ENCODE data around the gene KCNH1.
"Not testable (repeated sequence)": the region's sequence is repeated elsewhere in the genome, so short reads cannot be mapped to it uniquely, and the experiment has no call there.

The KCNH1 gene

GRCh38 chr1:211082824-211083223, 51.1 kb downstream of the KCNH1 start:
- TF ChIP-seq JUND (IDR thresholded peaks at IDR 0.05; ENCODE audit: low read depth) = no peak
- DNase-seq (ENCODE audit: low read depth in 1 of 2, low spot score in 1 of 2) = peak; percentile 30 to 65
- in situ Hi-C loops (cut with HindIII; ENCODE audit: low pct_unique_long_range_greater_than_20kb, low sequenced_read_pairs) = no loop called here

- DNase-seq (ENCODE audit: low read depth in 1 of 2, low spot score in 1 of 2); in situ Hi-C loops (cut with HindIII; ENCODE audit: low pct_unique_long_range_greater_than_20kb, low sequenced_read_pairs): not testable (repeated sequence)
These were observed 52.5 kb downstream of the KCNH1 start for GRCh38 chr1:211081447-211081846.

DNA sequence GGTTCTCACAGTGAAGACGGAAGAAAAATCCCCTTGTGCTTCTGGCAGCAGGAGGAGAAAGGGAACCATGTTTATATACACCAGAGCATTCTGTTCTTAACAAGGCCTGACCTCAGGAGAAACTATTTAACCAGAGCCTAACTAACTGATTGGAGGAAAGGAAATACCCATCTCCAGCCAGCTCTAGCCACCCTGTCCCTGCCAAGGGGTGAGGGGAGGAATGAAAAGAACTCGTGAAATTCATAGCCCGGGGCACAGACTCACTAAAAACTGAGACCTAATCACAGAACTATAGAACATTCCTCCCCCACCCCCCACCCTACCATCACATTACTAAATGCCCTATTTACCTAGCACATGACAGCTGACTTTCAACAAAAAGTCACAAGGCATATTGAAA, 65.0 kb downstream of the KCNH1 start:
- TF ChIP-seq JUND (IDR thresholded peaks at IDR 0.05; ENCODE audit: low read depth) = peak; percentile 72; the same call in 1 of the 2 replicates
- peak; percentile 51 to 98 for DNase-seq (ENCODE audit: low read depth in 1 of 2, low spot score in 1 of 2)
- in situ Hi-C loops (cut with HindIII; ENCODE audit: low pct_unique_long_range_greater_than_20kb, low sequenced_read_pairs) = no loop called here

GRCh38 chr1:211066781-211067384, 67.1 kb downstream of the KCNH1 start:
- no peak for TF ChIP-seq JUND (IDR thresholded peaks at IDR 0.05; ENCODE audit: low read depth)
- in situ Hi-C loops (cut with HindIII; ENCODE audit: low pct_unique_long_range_greater_than_20kb, low sequenced_read_pairs) = no loop called here
- no peak for DNase-seq (ENCODE audit: low read depth in 1 of 2, low spot score in 1 of 2)

GRCh38 chr1:211041838-211042237, 92.1 kb downstream of the KCNH1 start:
- not testable (repeated sequence) for DNase-seq (ENCODE audit: low read depth in 1 of 2, low spot score in 1 of 2)

GRCh38 chr1:211037095-211037494, 96.9 kb downstream of the KCNH1 start:
- no peak for TF ChIP-seq JUND (IDR thresholded peaks at IDR 0.05; ENCODE audit: low read depth)
- in situ Hi-C loops (cut with HindIII; ENCODE audit: low pct_unique_long_range_greater_than_20kb, low sequenced_read_pairs) = no loop called here
- no peak for DNase-seq (ENCODE audit: low read depth in 1 of 2, low spot score in 1 of 2)

More at GRCh38 chr1:211041838-211042237, 92.1 kb downstream of the KCNH1 start:
- in situ Hi-C loops (cut with HindIII; ENCODE audit: low pct_unique_long_range_greater_than_20kb, low sequenced_read_pairs) = not testable (repeated sequence)

GRCh38 chr1:211036381-211037060, 97.4 kb downstream of the KCNH1 start:
- no peak for TF ChIP-seq JUND (IDR thresholded peaks at IDR 0.05; ENCODE audit: low read depth)
- DNase-seq (ENCODE audit: low read depth in 1 of 2, low spot score in 1 of 2) = no peak
- in situ Hi-C loops (cut with HindIII; ENCODE audit: low pct_unique_long_range_greater_than_20kb, low sequenced_read_pairs) = no loop called here

- TF ChIP-seq JUND (IDR thresholded peaks at IDR 0.05; ENCODE audit: low read depth) = no peak
- in situ Hi-C loops (cut with HindIII; ENCODE audit: low pct_unique_long_range_greater_than_20kb, low sequenced_read_pairs) = no loop called here
- no peak for DNase-seq (ENCODE audit: low read depth in 1 of 2, low spot score in 1 of 2)
These were observed 98.0 kb downstream of the KCNH1 start for GRCh38 chr1:211035821-211036380.

DNA sequence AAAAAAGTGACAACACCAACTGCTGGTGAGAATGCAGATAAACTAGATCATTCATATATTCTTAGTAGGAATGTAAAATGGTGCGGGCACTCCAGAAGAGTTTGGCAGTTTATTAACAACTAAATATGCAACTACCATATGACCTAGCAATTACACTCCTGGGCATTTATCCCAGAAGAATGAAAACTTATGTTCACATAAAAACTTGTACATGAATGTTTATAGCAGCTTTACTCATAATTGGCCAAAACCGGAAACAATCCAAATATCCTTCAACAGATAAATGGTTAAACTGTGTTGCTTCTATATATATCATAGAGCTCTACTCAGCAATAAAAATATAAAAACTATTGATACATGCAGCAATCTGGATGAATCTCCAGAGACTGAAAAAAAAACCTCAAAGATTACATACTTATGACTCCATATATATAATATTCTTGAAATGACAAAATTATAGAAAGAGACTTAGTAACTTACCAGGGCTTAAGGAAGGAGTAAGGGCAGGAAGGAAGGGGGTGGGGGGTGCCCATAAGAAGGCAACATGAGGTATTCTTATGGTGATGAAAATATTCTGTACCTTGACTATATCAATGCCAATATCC, 99.9 kb downstream of the KCNH1 start:
- DNase-seq (ENCODE audit: low read depth in 1 of 2, low spot score in 1 of 2) = no peak
- no peak for TF ChIP-seq JUND (IDR thresholded peaks at IDR 0.05; ENCODE audit: low read depth)
- in situ Hi-C loops (cut with HindIII; ENCODE audit: low pct_unique_long_range_greater_than_20kb, low sequenced_read_pairs) = no loop called here

DNA sequence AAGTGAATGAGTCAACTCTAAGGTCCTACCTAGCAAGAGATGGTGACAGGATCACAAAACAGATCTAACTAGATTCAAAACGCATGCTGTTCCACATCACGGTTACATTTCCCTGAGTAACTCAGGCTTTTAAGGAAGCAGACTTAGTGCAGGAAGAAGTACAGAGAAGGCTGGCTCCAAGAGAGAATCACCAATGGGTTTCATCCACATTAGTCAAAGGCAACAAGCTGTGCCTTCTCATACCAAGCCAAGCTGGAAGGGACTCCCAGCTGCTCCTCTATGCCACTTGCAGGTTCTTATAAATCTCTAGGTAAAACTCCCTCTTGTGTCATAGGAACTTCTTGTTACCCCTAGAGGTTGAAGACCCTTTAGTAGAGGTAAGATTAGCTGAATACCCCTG, 109.0 kb downstream of the KCNH1 start:
- in situ Hi-C loops (cut with HindIII; ENCODE audit: low pct_unique_long_range_greater_than_20kb, low sequenced_read_pairs) = no loop called here
- TF ChIP-seq JUND (IDR thresholded peaks at IDR 0.05; ENCODE audit: low read depth) = no peak
- no peak for DNase-seq (ENCODE audit: low read depth in 1 of 2, low spot score in 1 of 2)

GRCh38 chr1:211019266-211019665, 114.7 kb downstream of the KCNH1 start:
- no peak for DNase-seq (ENCODE audit: low read depth in 1 of 2, low spot score in 1 of 2)
- in situ Hi-C loops (cut with HindIII; ENCODE audit: low pct_unique_long_range_greater_than_20kb, low sequenced_read_pairs) = no loop called here
- TF ChIP-seq JUND (IDR thresholded peaks at IDR 0.05; ENCODE audit: low read depth) = no peak

GRCh38 chr1:211018690-211019089, 115.3 kb downstream of the KCNH1 start:
- TF ChIP-seq JUND (IDR thresholded peaks at IDR 0.05; ENCODE audit: low read depth) = no peak
- DNase-seq (ENCODE audit: low read depth in 1 of 2, low spot score in 1 of 2) = no peak
- in situ Hi-C loops (cut with HindIII; ENCODE audit: low pct_unique_long_range_greater_than_20kb, low sequenced_read_pairs) = no loop called here

- DNase-seq (ENCODE audit: low read depth in 1 of 2, low spot score in 1 of 2) = peak in 1 of 2 experiments; percentile 93
- peak; percentile 41; the same call in 1 of the 2 replicates for TF ChIP-seq JUND (IDR thresholded peaks at IDR 0.05; ENCODE audit: low read depth)
- in situ Hi-C loops (cut with HindIII; ENCODE audit: low pct_unique_long_range_greater_than_20kb, low sequenced_read_pairs) = no loop called here
These were observed 116.8 kb downstream of the KCNH1 start for GRCh38 chr1:211017075-211017718.

Measured in T47D (cell line).